EH (cell line): ENCODE data around the gene LRP11.
"Not testable (repeated sequence)": the region's sequence is repeated elsewhere in the genome, so short reads cannot be mapped to it uniquely, and the experiment has no call there.

Experiments used
- DNase-seq: peaks from one replicate; pipeline ENCODE4 v3.0.0-alpha.2; 2015; ENCODE audit warnings: low read depth

Gene LRP11

DNA sequence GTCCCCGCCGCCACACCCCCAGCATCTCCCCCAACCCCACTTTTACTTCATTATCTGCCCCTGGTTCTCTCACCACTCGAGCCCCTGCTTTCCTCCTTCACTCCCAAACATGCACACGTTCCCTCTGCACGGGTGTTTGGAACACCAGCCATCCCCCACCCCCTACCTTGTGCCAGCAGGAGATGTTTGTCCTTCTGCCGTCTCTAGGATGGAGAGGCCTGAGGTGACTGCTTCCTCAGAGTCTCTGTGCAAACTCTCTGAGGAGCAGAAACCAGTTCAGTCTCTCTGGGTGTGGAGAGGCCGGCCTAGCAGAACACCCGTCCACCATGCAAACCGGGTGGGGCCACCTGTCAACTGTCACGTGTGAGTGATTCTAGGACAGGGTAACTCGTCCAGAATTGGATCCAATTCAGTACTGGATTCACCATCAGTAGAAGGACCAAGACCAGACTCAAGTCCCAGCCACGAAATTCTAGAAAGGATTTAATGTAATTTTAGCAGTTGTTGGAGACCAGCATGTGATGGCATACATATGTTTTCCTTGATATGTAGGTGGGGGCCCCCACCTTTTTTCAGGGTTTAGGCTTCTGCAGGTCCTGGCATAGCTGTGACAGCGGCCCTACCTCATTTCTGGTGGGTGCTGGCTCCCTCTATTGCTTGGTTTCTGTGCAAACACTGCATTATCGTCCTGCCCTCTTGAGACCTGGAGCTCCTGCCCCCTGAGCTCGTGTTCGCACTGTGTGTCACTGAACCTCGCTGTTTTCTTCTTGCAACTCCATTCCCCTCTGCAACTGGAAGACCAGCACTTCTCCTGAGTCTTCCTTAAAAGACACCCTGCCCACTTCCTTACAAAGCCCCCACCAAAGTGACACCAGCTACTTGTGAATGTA lies 33.9 kb upstream of the LRP11 start, which contains the start of gene RAET1E:
Gene RAET1E, minus strand, starts transcription at position 259 of the 890 bp plus-strand sequence. CDS start 7,212 bp downstream, outside the sequence.
- DNase-seq, result no peak

DNA sequence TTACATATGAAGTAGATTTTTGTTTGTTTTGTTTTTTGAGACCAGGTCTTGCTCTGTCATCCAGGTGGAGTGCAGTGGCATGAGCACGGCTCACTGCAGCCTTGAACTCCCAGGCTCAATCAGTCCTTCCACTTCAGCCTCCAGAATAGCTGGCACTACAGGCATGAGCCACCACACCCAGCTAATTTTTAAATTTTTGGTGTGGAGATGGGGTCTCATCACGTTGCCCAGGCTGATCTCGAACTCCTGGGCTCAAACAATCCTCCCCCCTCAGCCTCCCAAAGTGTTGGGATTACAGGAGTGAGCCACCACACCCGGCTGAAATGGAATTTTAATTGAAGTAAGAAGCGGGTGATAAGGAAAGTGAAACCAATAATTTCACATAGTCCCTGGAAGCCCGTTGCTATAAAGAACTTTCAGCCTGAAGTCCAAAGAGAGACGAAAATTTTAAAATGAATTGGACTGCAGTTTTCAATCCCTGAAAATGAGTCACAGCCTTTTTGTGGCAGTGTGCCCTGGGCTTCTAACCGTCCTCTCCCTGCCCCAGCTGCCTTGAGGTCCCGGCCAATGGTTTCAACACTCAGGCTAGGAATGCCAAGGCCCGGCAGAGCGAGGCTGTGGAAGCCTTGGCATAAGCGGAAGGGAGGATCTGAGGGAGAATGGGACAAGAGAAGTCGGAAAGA lies 33.0 kb upstream of the LRP11 start:
- DNase-seq, result peak; percentile 95

DNA sequence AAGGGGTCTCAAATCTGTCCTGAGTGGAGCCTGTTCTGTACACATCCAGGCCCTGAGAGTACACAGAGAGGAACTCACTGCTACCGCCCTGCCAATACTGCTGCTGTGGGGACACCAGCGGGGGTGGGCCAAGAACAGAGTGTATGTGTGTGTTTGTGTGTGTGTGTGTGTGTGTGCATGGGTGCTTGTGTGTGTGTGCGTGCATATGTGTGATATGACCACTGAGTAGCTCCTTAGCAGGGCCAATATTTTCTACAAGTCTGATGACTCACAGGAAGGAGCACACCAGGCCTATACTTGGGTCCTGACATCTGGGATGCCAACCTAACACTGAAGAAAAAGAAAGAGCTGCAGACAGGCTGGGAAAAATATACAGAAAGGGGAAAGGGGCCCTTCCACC lies 32.3 kb upstream of the LRP11 start:
- peak; percentile 64 for DNase-seq

GRCh38 chr6:149895833-149896271 lies 31.7 kb upstream of the LRP11 start:
- peak; percentile 88 for DNase-seq

DNA sequence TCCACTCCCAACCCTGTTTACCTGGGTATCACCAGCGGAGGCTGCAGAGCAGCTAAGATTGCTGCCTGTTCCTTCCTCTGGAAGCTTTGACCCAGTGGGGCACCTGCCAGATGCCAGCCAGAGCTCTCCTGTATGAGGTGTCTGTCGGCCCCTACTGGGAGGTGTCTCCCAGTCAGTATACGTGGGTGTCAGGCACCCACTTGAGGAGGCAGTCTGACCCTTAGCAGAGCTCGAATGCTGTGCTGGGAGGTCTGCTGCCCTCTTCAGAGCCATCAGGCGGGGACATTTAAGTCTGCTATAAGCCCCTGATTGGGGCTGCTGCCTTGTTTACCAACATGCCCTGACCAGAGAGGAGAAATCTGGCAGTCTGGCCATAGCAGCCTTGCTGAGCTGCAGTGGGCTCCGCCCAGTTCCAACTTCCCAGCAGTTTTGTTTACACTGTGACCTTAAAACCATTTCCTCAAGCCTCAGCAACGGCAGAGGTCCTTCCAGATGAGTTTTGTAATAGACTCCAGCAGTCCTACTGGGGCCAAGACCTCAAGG lies 31.0 kb upstream of the LRP11 start:
- peak; percentile 87 for DNase-seq

GRCh38 chr6:149891864-149892263 lies 27.7 kb upstream of the LRP11 start:
- DNase-seq, result not testable (repeated sequence)

DNA sequence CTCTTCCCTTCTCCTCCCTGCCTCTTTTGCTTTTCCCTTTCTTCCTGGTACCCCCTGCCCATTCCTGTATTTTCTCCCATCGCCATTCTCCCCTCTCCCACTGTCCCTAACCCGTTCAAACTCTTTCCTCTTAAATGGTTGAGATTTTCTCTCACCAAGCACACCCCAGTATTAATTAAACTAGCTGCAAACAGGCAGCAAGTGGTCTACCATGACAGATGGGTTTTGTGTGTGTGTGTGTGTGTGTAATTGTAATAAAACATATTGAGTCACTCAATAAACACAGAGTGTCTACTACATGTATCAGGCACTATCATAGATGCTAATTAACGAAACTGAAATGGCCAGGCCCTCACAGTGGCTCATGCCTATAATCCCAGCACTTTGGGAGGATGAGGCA lies 27.1 kb upstream of the LRP11 start:
- DNase-seq, result no peak

- DNase-seq, result no peak
Measured at GRCh38 chr6:149890629-149891045, 26.5 kb upstream of the LRP11 start.

GRCh38 chr6:149889326-149889725 lies 25.2 kb upstream of the LRP11 start:
- DNase-seq, result no peak

GRCh38 chr6:149888659-149889058 lies 24.5 kb upstream of the LRP11 start:
- peak; percentile 31 for DNase-seq

GRCh38 chr6:149888093-149888492 lies 23.9 kb upstream of the LRP11 start:
- DNase-seq, result no peak

DNA sequence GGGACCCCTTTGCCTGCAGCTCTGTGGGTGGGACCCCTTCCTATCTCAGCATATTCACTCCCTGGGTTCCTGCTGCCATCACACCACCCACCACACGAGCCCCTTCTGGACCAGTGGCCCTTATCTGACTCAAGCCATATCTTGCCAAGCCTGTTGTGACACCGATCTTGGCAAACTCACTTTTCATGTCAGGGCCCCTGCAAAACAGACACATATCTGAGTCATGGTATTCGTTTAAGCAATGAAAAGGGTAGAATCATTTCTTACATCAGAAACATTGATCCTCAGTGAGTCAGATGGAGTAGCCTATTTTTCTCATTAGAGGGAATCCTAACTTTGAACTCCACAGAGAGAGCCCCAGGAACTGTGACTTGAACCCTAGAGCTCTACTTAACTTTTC lies 23.2 kb upstream of the LRP11 start:
- peak; percentile 55 for DNase-seq

GRCh38 chr6:149885888-149886287 lies 21.7 kb upstream of the LRP11 start:
- no peak for DNase-seq

GRCh38 chr6:149884617-149885016 lies 20.5 kb upstream of the LRP11 start:
- no peak for DNase-seq

DNA sequence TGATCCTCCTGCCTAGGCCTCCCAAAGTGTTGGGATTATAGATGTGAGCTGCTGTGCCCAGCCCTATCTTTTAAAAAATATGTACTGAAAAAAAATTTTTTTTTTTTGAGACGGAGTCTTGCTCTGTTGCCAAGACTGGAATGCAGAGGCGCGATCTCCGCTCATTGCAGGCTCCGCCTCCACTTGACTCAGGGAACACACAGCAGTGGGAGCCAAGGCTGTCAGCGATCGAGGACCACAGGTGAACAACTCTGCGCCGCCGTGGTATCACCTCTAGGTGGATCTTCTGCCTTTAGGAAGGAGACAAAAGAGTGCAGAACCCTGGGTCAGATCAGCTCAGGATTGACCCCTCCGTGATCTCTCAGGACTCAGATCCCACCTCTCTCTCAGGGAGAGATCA lies 20.1 kb upstream of the LRP11 start:
- peak; percentile 49 for DNase-seq

DNA sequence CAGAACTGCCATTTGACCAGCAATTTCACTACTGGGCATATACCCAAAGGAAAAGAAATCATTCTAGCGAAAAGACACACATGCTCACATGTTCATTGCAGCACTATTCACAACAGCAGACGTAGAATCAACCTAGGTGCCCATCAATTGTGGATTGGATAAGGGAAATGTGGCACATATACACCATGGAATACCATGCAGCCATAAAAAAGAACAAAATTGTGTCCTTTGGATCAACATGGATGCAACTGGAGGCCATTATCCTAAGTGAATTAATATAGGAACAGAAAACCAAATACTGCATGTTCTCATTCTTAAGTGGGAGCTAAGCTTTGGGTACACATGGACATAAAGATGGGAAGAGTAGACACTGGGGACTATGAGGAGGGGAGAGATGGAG lies 17.7 kb upstream of the LRP11 start:
- DNase-seq, result no peak

GRCh38 chr6:149881066-149881766 lies 17.1 kb upstream of the LRP11 start:
- no peak for DNase-seq

GRCh38 chr6:149877659-149878058 lies 13.5 kb upstream of the LRP11 start:
- no peak for DNase-seq

DNA sequence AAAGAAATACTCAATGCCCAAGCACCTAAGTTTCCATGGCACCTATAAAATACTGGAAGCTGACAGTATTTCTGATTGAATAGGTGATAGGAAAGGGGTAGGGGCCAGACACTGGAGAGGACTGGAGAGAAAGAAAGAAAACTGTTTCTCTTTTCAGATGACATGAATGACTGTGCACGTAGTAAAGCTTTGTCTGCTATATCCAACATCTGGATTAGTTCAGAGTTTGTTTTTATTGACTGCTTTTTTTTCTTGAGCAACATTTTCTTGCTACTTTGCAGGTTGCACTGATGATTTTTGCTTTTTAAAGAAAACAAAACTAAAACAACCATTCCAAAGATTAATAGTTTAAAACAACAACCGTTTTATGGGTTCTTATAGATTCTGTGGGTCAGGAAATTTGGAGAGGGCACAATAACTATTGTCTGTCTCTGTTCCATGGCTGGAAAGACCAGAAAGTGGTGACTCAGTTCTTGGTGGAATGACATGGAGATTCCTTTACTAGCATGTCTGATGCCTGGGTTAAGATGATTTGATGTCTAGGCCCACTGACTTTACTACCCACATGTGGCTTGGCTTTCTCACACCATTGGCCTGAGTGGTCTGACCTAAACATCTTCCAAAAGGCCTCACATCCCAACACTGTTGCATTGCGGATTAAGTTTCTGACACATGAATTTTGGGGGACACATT lies 12.2 kb upstream of the LRP11 start:
- no peak for DNase-seq

DNA sequence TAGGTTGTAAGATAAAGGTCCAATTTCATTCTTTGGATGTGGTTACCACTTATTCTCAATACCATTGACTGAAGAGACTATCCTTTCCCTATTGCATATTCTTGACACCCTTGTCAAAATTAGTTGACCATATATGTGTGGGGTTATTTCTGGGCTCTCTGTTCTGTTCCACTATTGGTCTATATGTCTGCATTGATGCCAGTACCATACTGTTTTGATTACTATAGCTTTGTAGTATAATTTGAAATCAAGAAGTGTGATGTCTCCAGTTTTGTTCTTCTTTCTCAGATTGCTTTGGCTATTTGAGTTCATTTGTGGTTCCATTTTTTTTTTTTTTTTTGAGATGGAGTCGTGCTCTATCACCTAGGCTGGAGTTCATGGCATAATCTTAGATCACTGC lies 8.1 kb upstream of the LRP11 start:
- no peak for DNase-seq

- no peak for DNase-seq
Measured at GRCh38 chr6:149871182-149871581, 7.0 kb upstream of the LRP11 start.
